ENCODE results near the gene NEAT1.

- TF ChIP-seq, protein P1, sequence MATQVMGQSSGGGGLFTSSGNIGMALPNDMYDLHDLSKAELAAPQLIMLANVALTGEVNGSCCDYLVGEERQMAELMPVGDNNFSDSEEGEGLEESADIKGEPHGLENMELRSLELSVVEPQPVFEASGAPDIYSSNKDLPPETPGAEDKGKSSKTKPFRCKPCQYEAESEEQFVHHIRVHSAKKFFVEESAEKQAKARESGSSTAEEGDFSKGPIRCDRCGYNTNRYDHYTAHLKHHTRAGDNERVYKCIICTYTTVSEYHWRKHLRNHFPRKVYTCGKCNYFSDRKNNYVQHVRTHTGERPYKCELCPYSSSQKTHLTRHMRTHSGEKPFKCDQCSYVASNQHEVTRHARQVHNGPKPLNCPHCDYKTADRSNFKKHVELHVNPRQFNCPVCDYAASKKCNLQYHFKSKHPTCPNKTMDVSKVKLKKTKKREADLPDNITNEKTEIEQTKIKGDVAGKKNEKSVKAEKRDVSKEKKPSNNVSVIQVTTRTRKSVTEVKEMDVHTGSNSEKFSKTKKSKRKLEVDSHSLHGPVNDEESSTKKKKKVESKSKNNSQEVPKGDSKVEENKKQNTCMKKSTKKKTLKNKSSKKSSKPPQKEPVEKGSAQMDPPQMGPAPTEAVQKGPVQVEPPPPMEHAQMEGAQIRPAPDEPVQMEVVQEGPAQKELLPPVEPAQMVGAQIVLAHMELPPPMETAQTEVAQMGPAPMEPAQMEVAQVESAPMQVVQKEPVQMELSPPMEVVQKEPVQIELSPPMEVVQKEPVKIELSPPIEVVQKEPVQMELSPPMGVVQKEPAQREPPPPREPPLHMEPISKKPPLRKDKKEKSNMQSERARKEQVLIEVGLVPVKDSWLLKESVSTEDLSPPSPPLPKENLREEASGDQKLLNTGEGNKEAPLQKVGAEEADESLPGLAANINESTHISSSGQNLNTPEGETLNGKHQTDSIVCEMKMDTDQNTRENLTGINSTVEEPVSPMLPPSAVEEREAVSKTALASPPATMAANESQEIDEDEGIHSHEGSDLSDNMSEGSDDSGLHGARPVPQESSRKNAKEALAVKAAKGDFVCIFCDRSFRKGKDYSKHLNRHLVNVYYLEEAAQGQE (IDR thresholded peaks at IDR 0.05; ENCODE audit: insufficient read depth in 1 of 2, low read depth in 2 of 2, low read length in 2 of 2): no peak
- TF ChIP-seq TAF1 (IDR thresholded peaks at IDR 0.05; ENCODE audit: borderline replicate concordance, insufficient read depth, low read length): no peak
- no peak for TF ChIP-seq POLR2AphosphoS5 (IDR thresholded peaks at IDR 0.05; ENCODE audit: low read depth, low read length)
- no peak for TF ChIP-seq SIN3A (IDR thresholded peaks at IDR 0.05; ENCODE audit: borderline replicate concordance, insufficient read depth, low read length)
- no peak for TF ChIP-seq FOXP2 (optimal IDR thresholded peaks at IDR 0.05; ENCODE audit: borderline replicate concordance, extremely low read depth, extremely low read length, insufficient read depth)
Observed at GRCh38 chr11:65379698-65380459, 42.7 kb upstream of the NEAT1 start.
